Caki2 (cell line): ENCODE results near the gene BCL7A. TPM values are rescaled to one million over a fixed set of nuclear protein-coding genes. Genes with fewer than 3 reads are reported as not detected.

ENCODE experiments used
- DNase-seq: peaks from one replicate; pipeline ENCODE4 v3.0.0-alpha.2; 2015; ENCODE audit warnings: low read depth
- in situ Hi-C: cut with HindIII; loops from 2 replicates; pipeline ENCODE4 v1.10.0; 2016; ENCODE audit warnings: low sequenced_read_pairs, low pct_unique_long_range_greater_than_20kb, mixed read lengths
- total RNA-seq: library from RNA; depleted of rRNA; stranded (reverse); fragments of >200 nt; shearing (Covaris generic); gene quantifications from 2 replicates; pipeline ENCODE4 v1.2.3, GENCODE V29; 2014; ENCODE audit warnings: low replicate concordance

Gene BCL7A
- total RNA-seq, 1 experiment from 2014 or later: 28.8 TPM

GRCh38 chr12:121996050-121996944 is 25.4 kb upstream of the BCL7A start:
- in situ Hi-C loops: no loop called here
- DNase-seq: no peak

- in situ Hi-C loops: no loop called here
- no peak for DNase-seq
These were observed 24.6 kb upstream of the BCL7A start for GRCh38 chr12:121996945-121997612.

GRCh38 chr12:122001466-122002209 is 20.0 kb upstream of the BCL7A start:
- DNase-seq: no peak
- in situ Hi-C loops: no loop called here

GRCh38 chr12:122003651-122004611 is 17.8 kb upstream of the BCL7A start:
- DNase-seq: no peak
- in situ Hi-C loops: no loop called here

- no peak for DNase-seq
- in situ Hi-C loops: no loop called here
These were observed 17.0 kb upstream of the BCL7A start for GRCh38 chr12:122004633-122005071.

DNA sequence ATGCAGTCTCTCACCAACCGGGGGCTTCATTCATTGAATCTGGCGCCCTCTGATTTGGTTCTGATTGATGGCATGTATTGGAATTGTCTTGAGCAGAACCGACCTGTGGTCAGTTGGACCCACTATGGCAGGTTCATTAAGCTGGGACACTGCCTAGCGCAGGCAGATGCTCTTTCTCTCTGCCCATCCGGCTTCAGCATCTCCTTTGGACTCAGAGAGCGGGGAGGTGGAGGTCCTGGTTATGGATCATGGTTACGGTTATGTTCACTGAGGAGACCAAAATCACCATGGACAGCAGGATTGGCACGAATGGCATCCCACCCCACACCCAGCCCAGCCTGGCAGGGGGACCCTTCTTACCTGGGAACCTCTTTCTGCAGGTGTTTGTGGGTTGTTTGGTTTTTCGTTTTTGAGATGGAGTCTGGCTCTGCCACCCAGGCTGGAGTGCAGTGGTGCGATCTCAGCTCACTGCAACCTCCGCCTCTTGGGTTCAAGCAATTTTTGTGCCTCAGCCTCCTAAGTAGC is 16.4 kb upstream of the BCL7A start:
- in situ Hi-C loops: no loop called here
- DNase-seq: no peak

DNA sequence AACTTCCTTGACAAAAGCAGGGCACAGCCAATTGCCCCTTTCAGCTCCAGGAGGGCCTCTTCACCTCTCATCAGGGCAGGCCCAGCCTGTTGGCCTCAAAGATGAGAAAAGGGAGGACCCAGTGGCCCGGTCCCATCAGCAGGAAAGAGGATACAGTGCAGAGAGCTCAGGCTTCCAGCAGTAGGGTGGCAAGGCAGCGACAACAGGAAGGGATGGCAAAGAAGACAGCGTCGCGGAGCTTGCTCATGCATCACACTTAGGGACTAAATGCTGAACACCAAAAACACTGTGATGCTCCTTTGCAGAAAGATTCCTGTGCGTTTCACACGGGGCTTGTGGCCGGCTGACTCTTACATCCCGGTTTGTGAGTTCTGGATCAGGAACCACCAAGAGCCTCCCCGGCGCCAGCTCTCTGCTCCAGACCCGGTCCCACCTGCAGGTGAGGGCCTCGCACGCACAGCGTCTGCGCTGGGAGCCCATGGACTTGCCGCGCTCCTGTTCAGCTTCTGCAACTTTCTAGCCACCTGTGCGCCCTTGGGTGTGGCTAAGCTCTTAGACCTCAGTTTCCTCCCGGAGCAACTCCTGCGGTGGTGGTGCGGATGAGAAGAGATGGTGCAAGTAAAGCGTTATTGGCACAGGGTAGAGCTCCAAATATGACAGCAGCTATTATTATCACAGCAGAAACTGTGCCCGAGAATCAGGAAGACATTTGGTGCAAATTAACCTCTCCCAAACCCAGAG is 15.3 kb upstream of the BCL7A start:
- no peak for DNase-seq
- in situ Hi-C loops: no loop called here

- no peak for DNase-seq
These were observed 11.9 kb upstream of the BCL7A start for GRCh38 chr12:122009741-122010140.

DNA sequence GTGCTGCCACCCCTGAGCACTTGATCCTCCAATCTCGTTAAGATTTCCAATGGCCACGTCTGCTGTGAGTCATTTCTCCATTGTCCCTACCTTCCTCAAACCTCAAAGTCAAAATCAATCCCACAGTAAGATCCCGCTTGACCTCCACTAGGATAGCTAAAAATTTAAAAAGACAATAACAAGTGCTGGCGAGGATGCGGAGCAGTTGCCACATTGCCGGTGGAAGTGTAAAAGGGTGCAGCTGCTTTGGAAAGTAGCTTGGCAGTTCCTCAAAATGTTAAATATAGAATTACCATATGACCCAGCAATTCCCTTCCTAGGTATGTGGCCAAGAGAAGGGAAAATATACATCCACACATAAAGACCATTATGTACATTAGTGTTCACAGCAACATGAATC is 9.5 kb upstream of the BCL7A start:
- no peak for DNase-seq
- in situ Hi-C loops: no loop called here

More at GRCh38 chr12:122009741-122010140, 11.9 kb upstream of the BCL7A start:
- in situ Hi-C loops: no loop called here

DNA sequence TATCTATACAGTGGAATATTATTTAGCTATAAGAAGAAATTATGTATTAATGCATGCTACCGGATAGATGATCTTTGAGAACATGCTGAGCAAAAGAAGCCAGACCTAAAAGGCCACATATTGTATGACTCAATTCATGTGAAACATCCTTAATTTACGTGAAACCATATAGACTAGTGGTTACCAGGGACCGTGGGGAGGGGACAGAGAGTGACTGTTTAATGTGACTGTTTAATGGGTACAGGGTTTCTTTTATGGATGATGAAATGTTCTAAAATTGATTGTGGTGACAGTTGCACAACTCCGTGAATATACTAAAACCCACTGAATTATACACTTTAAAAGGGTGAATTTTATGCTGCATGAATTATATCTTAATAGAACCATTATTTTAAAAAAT is 8.5 kb upstream of the BCL7A start:
- in situ Hi-C loops: no loop called here
- no peak for DNase-seq

DNA sequence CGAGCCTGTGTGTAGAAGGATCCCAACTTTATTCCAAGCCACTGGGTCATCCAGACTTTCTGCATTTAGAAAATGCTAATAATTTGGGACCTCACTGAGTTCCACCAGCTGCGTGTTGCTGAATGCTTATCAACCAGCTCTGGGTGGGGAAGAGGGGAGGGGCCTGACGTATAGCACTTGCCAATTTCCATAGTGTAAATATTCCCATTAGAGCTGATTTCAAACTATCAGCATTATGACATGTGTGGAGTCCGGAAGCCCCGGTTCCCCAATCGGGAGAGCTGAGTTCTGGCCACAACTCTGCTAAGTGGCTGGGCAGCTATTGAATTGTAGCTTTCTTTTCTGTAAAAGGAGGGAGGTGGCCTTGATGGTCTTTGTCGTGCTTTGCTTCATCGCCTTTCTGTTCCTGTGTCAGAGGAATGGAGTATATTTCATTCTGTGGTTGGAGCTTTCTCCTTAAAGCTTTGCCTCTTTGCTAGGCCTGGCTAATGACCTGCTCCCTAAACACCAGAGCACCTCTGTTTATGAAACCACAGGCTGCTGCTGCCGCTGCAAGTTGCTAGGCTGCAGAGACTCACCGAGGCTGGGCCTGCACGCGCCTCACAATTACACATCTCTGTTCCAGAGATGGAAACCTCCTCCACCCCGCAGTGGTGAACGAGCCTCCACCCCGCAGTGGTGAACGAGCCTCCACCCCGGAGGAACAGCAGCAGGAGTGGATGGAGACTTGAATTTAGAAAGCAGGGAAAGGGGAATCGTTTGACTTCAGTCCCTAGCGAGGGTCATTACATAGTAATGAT is 7.7 kb upstream of the BCL7A start:
- no peak for DNase-seq
- in situ Hi-C loops: no loop called here

- no peak for DNase-seq
- in situ Hi-C loops: no loop called here
These were observed 6.9 kb upstream of the BCL7A start for GRCh38 chr12:122014781-122015180.

DNA sequence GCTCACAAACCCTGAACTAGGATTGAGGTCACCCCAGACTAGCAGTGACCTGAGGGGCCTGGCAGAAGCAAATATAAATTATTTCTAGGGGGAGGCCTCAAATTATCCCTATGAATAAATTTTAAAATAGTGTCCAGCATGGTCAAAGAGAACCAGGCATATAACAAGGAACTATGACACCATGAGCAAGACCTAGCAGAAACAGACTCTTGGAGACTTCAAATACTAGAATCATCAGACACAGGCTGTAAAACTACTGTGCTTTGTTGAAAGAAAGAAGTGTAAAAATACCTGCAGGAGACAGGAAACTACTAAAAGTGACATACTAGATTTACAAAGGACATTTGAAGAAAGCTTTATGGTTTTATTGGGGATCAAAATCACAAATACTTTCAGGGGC is 3.2 kb upstream of the BCL7A start:
- in situ Hi-C loops: no loop called here
- DNase-seq: no peak

DNA sequence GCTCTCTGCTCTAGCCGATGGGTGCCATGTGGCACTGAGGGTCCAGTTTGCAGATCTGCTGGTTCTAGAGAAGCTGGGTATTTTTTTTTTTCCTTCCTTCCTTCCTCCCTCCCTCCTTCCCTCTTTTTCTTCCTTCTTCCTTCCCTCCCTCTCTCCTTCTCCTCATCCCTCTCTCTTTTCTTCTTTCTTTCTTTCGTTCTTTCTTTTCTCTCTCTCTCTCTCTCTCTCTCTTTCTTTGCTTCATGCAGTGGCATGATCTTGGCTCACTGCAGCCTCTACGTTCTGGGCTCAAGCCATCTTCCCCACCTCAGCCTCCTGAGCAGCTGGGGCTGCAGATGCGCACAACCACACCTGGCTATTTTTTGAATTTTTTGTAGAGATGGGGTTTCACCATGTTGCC is 2.7 kb upstream of the BCL7A start:
- in situ Hi-C loops: no loop called here
- no peak for DNase-seq

DNA sequence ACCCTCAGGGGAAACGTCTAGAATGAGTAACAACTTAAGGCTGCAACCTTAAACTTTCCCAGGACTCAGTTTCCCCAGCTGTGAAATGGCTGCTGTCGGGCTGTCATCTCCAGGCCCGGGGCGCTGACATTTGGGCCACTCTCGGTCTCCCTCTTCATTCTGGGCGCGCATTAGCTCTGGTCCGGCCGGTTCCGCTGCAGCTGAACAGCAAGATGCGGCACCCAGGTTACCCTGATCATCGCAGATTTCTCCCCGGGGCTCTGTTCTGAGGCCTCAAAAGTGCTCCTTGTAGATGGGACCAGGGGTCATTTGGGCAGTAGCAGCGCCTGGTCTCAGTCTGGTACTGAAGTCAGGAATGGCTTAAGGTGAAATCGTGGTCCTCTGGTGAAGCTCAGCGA is 890 bp upstream of the BCL7A start:
- DNase-seq: no peak
- in situ Hi-C loops: no loop called here

- peak; percentile 33 for DNase-seq
- in situ Hi-C loops: no loop called here
These were observed 377 bp upstream of the BCL7A start for GRCh38 chr12:122021193-122021821.
